GM19452 (cell line): Measurements from ENCODE around the gene NEUROD2.

Experiments
- ATAC-seq: cut with Tn5 transposase; IDR thresholded peaks from one replicate; pipeline ENCODE4 v1.9.1; 2021; ENCODE audit not compliant: unreplicated experiment

Gene NEUROD2

DNA sequence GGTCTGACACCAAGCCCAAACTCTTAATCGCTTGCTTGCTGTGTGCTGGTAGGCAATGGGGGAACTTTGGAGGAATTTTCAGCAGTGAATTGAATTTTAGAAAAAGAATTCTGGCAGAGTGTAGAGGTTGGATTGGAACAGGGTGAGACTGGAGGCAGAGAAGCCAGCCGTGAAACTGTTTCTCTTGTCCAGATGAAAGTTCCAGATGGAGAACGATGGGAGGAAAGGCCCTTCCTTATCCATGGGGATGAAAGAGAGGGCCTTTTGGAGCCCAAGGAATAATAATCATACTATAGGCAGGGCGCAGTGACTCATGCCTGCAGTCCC lies 26.0 kb downstream of the NEUROD2 start:
- ATAC-seq = no peak

DNA sequence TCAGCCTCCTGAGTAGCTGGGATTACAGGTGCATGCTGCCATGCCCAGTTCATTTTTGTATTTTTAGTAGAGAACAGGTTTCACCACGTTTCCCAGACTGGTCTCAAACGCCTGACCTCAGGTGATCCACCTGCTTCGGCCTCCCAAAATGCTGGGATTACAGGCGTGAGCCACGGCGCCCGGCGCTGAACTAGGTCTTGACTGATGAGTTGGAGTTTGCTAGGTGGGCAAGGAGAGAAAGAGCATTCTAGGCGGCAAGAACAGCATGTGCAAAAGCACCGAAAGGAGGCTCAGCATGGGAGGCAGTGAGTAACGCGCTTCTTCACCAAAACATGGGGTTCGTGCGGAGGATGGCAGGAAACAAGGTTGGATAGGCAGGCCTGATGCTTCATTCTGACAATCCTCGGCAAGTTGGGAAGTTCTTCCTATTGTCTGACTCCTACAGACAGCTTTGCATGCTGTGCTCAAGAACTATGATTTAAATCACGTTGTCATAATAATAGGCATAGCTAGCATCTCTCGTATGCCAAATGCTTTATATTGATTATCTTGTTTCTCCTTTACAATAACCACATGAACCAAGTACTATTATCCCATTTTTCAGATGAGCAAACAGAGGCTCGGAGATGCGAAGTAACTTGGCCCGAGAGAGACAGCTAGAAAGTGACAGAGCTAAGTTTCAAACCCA lies 26.5 kb downstream of the NEUROD2 start:
- ATAC-seq = no peak

DNA sequence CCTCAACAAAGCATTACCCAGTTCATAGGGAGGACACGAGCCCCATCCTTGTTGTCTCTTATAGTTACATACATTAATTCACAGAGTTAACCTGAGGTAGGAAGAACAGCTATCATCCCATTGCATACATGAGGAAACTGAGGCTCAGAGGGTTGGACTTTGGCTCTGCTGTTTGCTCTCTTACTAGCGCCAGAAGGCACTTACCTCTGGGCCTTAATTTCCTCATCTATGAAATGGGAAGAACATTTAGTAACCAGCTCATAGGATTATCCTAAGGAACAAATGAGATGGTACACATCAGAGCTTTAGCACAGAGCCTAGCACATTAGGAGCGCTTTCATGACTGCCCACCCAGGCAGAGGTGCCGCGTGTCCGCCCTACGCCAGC lies 27.6 kb downstream of the NEUROD2 start:
- no peak for ATAC-seq

- ATAC-seq = no peak
Observed at GRCh38 chr17:39579318-39580081, 28.2 kb downstream of the NEUROD2 start.

DNA sequence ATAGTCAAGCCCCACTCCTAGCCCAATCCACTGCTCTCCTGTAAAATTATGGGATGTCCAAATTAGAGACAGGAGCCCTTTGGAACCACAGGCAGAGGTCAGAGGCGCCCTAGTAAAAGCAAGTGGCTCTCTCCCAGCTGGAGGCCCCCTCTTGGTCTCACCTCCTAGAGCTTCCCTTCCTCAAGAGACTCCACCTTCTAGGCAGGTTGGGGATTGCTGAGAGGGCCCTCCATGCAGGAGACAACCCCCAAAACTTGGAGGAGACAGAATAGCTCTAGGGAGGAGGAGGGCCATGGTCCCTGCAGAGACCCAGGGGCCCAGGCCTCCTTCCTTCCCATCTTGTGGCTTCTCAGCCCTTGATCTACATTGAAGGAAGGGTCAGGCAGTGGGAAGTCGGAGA lies 29.4 kb downstream of the NEUROD2 start:
- ATAC-seq = no peak

DNA sequence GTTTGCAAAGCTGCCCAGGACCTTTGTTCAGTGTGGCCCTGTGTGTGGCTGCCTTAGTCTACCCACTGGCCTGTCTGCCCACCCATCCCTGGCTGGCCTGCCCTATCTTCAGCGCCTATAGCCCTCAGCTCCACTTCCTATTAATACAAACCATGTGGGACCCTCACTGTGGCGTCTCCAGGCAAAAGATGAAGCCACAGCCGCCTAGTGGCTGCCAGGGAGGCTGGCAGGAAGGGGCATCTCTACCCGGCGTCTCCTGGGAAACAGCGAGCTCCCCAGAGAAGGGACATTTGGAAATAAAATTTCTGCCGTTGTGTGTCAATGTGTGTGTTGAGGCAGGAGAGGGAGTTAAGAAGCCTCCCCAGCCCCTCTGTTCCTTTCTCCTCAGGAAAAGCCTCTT lies 31.5 kb downstream of the NEUROD2 start:
- no peak for ATAC-seq

DNA sequence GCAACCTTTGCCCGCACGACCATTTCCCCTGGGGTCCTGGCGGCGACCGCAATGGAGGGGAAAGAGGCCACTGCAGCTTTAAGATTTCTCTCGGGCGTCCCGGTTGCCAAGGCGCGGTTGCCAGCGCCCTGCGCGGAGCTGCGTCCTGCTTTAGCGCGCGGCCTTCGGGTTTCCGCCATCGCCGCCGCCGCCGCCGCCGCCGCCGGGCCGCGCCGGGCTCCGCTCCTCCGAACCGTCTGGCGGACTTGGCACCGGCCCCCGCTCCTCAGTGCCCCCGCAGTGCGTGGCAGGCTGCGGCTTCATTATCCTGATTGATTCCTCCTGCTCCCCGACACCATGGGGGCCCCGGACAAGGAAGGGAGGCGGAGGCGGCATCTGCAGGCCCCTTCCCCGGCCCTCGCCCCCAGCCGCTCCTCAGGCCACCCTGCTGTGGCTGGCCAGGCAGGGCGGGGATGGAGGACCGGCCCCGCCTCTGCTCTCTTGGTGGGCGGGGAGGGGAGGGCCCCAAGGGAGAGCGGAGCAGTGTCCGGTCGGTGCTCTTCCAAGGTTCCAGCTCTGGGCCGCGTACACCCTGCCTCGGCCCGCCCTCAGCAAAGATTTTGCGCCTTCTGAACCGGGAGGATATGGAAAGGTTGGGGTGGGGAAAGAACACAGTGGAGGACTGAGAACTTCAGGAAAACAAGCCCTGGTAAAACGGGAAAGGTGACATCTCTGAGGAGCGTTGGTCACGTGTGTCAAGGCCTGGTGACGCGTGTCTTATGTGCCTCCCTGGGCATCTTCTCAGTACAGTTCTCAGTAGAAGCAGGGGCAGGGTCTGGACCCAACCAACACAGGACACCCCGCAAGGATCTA lies 34.0 kb downstream of the NEUROD2 start:
- no peak for ATAC-seq

GRCh38 chr17:39572121-39572520 lies 35.6 kb downstream of the NEUROD2 start:
- no peak for ATAC-seq

- no peak for ATAC-seq
Observed at GRCh38 chr17:39569126-39569525, 38.6 kb downstream of the NEUROD2 start.

- no peak for ATAC-seq
Observed at GRCh38 chr17:39568702-39569101, 39.0 kb downstream of the NEUROD2 start.

DNA sequence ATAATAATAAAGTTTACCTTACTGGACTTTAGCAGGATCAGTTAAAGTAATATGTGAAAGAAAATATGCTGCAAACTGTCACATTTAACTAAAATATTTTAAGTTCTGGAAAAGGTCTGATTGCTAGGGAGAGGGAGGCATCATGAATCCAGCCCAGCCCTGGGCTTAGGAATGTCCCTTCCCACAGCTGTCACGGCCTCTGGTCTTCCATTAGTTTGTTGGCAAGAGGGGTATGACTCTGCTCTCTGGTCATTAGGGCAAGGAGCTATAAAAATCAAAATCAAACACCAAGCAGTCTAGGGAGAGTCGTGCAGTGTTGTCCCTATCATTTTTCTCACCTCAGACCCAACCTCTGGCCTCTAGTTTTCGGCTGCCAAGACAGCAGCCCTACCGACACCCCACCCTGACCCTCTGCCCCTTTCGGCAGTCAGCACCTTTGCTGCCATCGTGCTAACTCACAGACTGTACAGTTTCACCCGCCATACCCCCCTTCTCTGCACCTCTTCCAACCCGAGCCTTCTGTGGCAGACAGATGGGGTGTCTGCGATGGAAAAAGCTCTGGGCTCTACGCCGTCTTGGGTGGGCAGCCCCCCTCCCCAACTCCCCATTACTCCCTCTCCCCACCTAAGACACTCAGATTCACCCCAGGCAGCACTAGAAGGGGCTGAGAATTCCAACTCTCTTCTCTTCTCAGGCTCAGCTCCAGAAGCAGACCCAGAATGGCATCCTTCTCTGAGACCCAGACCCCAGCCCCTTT lies 41.4 kb downstream of the NEUROD2 start:
- no peak for ATAC-seq

DNA sequence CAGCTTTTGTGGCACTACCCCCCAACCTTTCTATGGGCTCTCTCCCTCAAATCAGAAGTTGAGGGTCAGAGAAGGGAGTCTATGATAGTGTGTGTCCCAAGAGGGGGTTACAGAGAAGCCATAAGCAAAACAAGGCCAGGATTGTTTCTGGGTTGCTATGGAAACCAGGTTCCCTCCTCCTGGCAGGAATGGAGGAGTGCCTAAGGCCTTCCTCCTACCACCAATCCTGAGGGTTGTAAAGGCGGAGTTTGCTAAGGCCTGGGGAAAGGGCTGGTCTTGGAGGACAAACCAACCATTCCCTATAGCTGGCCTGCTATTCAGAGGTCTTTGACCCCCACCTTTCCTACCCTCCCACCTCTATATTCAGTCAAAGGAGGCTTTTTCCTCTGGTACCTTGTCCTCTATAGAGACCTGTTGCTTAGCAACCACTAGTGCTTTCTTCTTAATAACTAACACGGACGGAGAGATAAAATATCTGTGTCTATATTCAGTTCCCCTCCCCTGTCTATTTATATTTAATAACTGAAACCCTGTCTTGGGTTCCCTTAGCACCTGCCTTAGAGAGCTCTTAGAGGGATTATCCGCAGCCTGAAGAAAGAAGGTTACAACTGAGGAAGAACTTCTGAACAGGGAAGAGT lies 43.4 kb downstream of the NEUROD2 start:
- ATAC-seq = no peak

DNA sequence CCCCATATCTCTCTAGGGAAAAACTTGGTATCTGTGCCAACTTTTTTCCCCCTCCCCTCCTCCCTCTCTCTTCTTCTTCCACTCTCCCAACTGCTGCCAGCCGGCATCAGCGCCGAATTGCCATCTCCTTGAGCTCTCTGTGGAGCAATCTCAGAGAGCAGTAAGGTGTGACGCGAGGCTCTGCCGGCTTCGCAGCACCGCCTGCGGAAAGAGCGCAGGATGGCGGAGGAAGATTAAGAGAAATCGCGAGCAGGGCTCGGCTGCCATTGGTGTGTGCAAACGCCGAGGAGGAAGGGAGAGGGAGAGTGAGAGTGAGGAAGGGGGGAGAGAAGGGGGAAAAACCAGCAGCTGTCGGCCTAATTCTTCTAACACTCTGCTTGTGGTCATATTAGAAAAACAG lies 44.2 kb downstream of the NEUROD2 start:
- ATAC-seq = no peak

GRCh38 chr17:39562976-39563375 lies 44.7 kb downstream of the NEUROD2 start:
- no peak for ATAC-seq

GRCh38 chr17:39562395-39562794 lies 45.3 kb downstream of the NEUROD2 start:
- no peak for ATAC-seq

GRCh38 chr17:39556423-39556822 lies 51.3 kb downstream of the NEUROD2 start:
- ATAC-seq = no peak

GRCh38 chr17:39555368-39555767 lies 52.4 kb downstream of the NEUROD2 start:
- ATAC-seq = no peak
